ENCODE measurements around the gene LEMD2.

LEMD2 gene

DNA sequence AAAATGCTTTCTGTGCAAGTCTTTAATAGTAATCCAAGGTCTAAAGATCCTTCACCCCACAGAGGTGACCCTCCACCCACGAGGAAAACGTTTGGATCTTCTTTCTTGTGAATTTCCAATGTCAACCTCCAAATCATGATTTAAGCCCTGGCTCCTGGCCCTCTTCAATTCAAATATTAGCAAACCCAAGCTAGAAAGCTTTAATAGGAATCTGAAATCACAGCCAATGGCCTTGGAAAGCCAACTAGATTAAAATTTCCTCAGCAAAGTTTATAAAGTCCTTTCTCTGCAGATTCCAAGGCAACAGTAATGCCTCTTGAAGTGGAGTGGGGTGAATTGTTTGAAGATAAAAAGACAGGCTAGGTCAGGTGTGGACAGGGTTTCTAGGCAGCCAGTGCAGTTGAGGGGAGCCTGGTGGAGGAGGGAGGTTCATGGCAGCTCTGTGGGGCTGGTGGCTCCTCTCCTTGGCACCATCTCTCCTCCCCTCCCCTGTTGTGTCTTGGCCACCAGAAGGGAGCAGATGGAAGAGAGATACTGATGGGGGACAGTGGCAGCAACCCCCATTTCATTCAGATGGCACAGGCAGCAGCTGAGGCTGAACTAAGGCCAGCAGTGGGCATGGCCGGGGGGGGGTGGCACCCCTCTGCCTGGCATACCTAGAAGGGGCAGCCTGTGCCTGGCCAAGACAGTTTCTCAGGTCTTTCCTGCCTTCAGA, 65.4 kb downstream of the LEMD2 start:
- no peaks in the 10 kb centered on the region for H3K4me1 ChIP-seq (ENCODE audit: control insufficient read depth, insufficient read depth, low read length)
- POLR2A ChIA-PET: interaction anchor here (2.3 kb wide), 1 partner anchor 12 kb away, joined by 13 read pairs; the partner anchor contains the start of gene UQCC2
- TF ChIP-seq KLF16 (tag by site-specific recombination; IDR thresholded peaks at IDR 0.05): no peak
- TF ChIP-seq PBX3 (CRISPR knock-in tag; IDR thresholded peaks at IDR 0.05): no peak
- TF ChIP-seq, protein P1, sequence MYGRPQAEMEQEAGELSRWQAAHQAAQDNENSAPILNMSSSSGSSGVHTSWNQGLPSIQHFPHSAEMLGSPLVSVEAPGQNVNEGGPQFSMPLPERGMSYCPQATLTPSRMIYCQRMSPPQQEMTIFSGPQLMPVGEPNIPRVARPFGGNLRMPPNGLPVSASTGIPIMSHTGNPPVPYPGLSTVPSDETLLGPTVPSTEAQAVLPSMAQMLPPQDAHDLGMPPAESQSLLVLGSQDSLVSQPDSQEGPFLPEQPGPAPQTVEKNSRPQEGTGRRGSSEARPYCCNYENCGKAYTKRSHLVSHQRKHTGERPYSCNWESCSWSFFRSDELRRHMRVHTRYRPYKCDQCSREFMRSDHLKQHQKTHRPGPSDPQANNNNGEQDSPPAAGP (tag by site-specific recombination; IDR thresholded peaks at IDR 0.05): no peak
- TF ChIP-seq ZNF335 (tag by site-specific recombination; conservative IDR thresholded peaks at IDR 0.05): no peak
- TF ChIP-seq ZNF423 (tag by site-specific recombination; IDR thresholded peaks at IDR 0.05): no peak
- TF ChIP-seq, protein P2, sequence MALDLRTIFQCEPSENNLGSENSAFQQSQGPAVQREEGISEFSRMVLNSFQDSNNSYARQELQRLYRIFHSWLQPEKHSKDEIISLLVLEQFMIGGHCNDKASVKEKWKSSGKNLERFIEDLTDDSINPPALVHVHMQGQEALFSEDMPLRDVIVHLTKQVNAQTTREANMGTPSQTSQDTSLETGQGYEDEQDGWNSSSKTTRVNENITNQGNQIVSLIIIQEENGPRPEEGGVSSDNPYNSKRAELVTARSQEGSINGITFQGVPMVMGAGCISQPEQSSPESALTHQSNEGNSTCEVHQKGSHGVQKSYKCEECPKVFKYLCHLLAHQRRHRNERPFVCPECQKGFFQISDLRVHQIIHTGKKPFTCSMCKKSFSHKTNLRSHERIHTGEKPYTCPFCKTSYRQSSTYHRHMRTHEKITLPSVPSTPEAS (tag by site-specific recombination; IDR thresholded peaks at IDR 0.05): no peak
- TF ChIP-seq ZFP37 (tag by site-specific recombination; IDR thresholded peaks at IDR 0.05): no peak
- no peak for TF ChIP-seq ZNF585B (tag by site-specific recombination; IDR thresholded peaks at IDR 0.05)
- no peak for TF ChIP-seq ZNF549 (tag by site-specific recombination; IDR thresholded peaks at IDR 0.05)
- TF ChIP-seq ZNF19 (tag by site-specific recombination; IDR thresholded peaks at IDR 0.05; ENCODE audit: low read depth): no peak
- no peak for TF ChIP-seq ZNF791 (tag by site-specific recombination; IDR thresholded peaks at IDR 0.05)
- TF ChIP-seq ZNF10 (tag by site-specific recombination; IDR thresholded peaks at IDR 0.05): no peak
- TF ChIP-seq, protein P3, sequence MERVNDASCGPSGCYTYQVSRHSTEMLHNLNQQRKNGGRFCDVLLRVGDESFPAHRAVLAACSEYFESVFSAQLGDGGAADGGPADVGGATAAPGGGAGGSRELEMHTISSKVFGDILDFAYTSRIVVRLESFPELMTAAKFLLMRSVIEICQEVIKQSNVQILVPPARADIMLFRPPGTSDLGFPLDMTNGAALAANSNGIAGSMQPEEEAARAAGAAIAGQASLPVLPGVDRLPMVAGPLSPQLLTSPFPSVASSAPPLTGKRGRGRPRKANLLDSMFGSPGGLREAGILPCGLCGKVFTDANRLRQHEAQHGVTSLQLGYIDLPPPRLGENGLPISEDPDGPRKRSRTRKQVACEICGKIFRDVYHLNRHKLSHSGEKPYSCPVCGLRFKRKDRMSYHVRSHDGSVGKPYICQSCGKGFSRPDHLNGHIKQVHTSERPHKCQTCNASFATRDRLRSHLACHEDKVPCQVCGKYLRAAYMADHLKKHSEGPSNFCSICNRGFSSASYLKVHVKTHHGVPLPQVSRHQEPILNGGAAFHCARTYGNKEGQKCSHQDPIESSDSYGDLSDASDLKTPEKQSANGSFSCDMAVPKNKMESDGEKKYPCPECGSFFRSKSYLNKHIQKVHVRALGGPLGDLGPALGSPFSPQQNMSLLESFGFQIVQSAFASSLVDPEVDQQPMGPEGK (tag by site-specific recombination; IDR thresholded peaks at IDR 0.05): no peak
- TF ChIP-seq ZBTB7A (tag by site-specific recombination; IDR thresholded peaks at IDR 0.05; ENCODE audit: low read depth): no peak
- TF ChIP-seq ZBTB49 (tag by site-specific recombination; IDR thresholded peaks at IDR 0.05; ENCODE audit: low read depth): no peak
- no peak for TF ChIP-seq ZNF596 (tag by site-specific recombination; IDR thresholded peaks at IDR 0.05)
- no peaks in the 10 kb centered on the region for H3K36me3 ChIP-seq (ENCODE audit: control insufficient read depth in 2 of 2, insufficient read depth in 1 of 2, low read length in 2 of 2)
- no peak overlapping the region for H3K4me3 ChIP-seq (ENCODE audit: low read depth, low read length)
- no peak overlapping the region for H3K27ac ChIP-seq (ENCODE audit: extremely low read depth, low read depth, low read length)
- CTCF ChIA-PET: interaction anchor here (0.7 to 3.6 kb wide), 6 partner anchors 12 to 164 kb away, joined by 3 to 18 read pairs (median 5); partner anchors contain the start of gene UQCC2
- H3K9me3 ChIP-seq (ENCODE audit: control insufficient read depth, insufficient read depth, low read depth, low read length): no peaks in the 10 kb centered on the region

Measured in HEK293 (cell line).